ENCODE results near the gene TLL1. TPM values are rescaled to one million over a fixed set of nuclear protein-coding genes. Genes with fewer than 3 reads are reported as not detected.

The TLL1 gene
- total RNA-seq (1 to 10 TPM; 4.8 to 7.5 (median 5.1) TPM), polyA plus RNA-seq (under 1 TPM in 2 of 3 donors, not detected in 1; 0.60 to 0.99 TPM)

GRCh38 chr4:165872461-165873297 lies at the start of gene TLL1:
TSS of gene TLL1 (plus strand) at chr4:165873237. CDS start at chr4:165873905, 668 bp downstream.
- Histone ChIP-seq H3K4me3 (peak within 1 kb of the TSS; percentile 38 to 67 (median 58)), H3K27me3 (peaks cover 0 to 28% (median 0%) of the 10 kb centered on the region in 3 donors), H3K36me3 (no peaks in the 10 kb centered on the region), H3K27ac (peak within 1 kb of the TSS; percentile 13 to 77 (median 60)), H3K4me1 (peaks cover 0 to 25% (median 20%) of the 10 kb centered on the region in 4 donors), H3K9me3 (no peaks in the 10 kb centered on the region)
- intact Hi-C loops (cut with DNase I): loop anchor here (5.0 to 10.0 kb wide), 3 partner anchors 170 to 378 kb away; no protein-coding TSS in a partner anchor
- TF ChIP-seq POLR2AphosphoS5 (IDR thresholded peaks at IDR 0.05) (no peak), EP300 (IDR thresholded peaks at IDR 0.05) (no peak), POLR2A (IDR thresholded peaks at IDR 0.05) (no peak), CTCF (IDR thresholded peaks at IDR 0.05) (no peak)
- 2 to 4% methylated on average over 24 of the region's 24 CpGs for WGBS, 2 donors
- no peak for DNase-seq

GRCh38 chr4:165826166-165826565 lies 46.9 kb upstream of the TLL1 start:
- H3K27me3 ChIP-seq: no peaks in the 10 kb centered on the region
- DNase-seq: no peak
- H3K27ac ChIP-seq: no peak overlapping the region
- no peak for TF ChIP-seq CTCF (IDR thresholded peaks at IDR 0.05)
- TF ChIP-seq POLR2A (IDR thresholded peaks at IDR 0.05): no peak
- no peak for TF ChIP-seq EP300 (IDR thresholded peaks at IDR 0.05)
- no peak for TF ChIP-seq POLR2AphosphoS5 (IDR thresholded peaks at IDR 0.05)
- no peaks in the 10 kb centered on the region for H3K4me1 ChIP-seq
- H3K9me3 ChIP-seq: no peaks in the 10 kb centered on the region
- intact Hi-C loops (cut with DNase I): no loop called here
- 66 to 86% methylated on average over 1 of the region's 1 CpG for WGBS, 2 donors
- no peaks in the 10 kb centered on the region for H3K36me3 ChIP-seq
- H3K4me3 ChIP-seq: no peak overlapping the region

- H3K4me1 ChIP-seq: no peaks in the 10 kb centered on the region
- no peak for DNase-seq
- no peaks in the 10 kb centered on the region for H3K9me3 ChIP-seq
- H3K27ac ChIP-seq: no peak overlapping the region
- H3K36me3 ChIP-seq: no peaks in the 10 kb centered on the region
- TF ChIP-seq POLR2AphosphoS5 (IDR thresholded peaks at IDR 0.05): no peak
- TF ChIP-seq POLR2A (IDR thresholded peaks at IDR 0.05): no peak
- TF ChIP-seq EP300 (IDR thresholded peaks at IDR 0.05): no peak
- TF ChIP-seq CTCF (IDR thresholded peaks at IDR 0.05): no peak
- intact Hi-C loops (cut with DNase I): no loop called here
- WGBS, 2 donors: 49 to 67% methylated on average over 1 of the region's 1 CpG
- no peaks in the 10 kb centered on the region for H3K27me3 ChIP-seq
- no peak overlapping the region for H3K4me3 ChIP-seq
Measured at GRCh38 chr4:165827018-165827417, 46.0 kb upstream of the TLL1 start.

GRCh38 chr4:165828928-165829327 lies 44.1 kb upstream of the TLL1 start:
- H3K4me1 ChIP-seq: no peaks in the 10 kb centered on the region
- WGBS, 2 donors: 32 to 61% methylated on average over 2 of the region's 2 CpGs
- TF ChIP-seq CTCF (IDR thresholded peaks at IDR 0.05) (no peak), POLR2AphosphoS5 (IDR thresholded peaks at IDR 0.05) (no peak), POLR2A (IDR thresholded peaks at IDR 0.05) (no peak), EP300 (IDR thresholded peaks at IDR 0.05) (no peak)
- H3K36me3 ChIP-seq: no peaks in the 10 kb centered on the region
- H3K27ac ChIP-seq: no peak overlapping the region
- H3K4me3 ChIP-seq: no peak overlapping the region
- no peaks in the 10 kb centered on the region for H3K27me3 ChIP-seq
- H3K9me3 ChIP-seq: no peaks in the 10 kb centered on the region
- intact Hi-C loops (cut with DNase I): no loop called here
- DNase-seq: no peak
